ENCODE results near the gene MCC.

DNA sequence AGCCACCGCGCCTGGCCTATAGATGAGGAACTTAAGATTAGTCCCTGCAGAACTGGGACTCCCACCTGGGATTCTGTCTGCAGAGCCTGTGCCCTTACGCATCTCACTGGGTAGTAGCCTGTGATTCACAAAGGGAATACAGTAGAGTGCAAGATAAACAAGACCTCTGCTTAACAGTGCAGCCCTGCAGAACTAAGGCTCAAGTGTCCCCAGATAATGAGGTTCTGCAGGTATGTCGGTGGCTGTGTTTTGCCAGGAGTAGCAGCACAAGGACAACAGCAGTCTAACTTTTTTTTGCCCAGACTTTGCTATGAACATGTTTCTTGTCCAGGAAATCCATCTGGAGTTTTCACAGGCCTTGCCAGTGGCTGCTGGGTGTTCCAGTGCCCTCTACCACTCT lies 451.9 kb downstream of the MCC start:
- TF ChIP-seq, protein P1, sequence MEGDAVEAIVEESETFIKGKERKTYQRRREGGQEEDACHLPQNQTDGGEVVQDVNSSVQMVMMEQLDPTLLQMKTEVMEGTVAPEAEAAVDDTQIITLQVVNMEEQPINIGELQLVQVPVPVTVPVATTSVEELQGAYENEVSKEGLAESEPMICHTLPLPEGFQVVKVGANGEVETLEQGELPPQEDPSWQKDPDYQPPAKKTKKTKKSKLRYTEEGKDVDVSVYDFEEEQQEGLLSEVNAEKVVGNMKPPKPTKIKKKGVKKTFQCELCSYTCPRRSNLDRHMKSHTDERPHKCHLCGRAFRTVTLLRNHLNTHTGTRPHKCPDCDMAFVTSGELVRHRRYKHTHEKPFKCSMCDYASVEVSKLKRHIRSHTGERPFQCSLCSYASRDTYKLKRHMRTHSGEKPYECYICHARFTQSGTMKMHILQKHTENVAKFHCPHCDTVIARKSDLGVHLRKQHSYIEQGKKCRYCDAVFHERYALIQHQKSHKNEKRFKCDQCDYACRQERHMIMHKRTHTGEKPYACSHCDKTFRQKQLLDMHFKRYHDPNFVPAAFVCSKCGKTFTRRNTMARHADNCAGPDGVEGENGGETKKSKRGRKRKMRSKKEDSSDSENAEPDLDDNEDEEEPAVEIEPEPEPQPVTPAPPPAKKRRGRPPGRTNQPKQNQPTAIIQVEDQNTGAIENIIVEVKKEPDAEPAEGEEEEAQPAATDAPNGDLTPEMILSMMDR (conservative IDR thresholded peaks at IDR 0.05; ENCODE audit: low read depth, low read length) = no peak
- no peak for TF ChIP-seq EZH2 (IDR thresholded peaks at IDR 0.05; ENCODE audit: borderline replicate concordance, low read depth, low read length, poor library complexity, severe bottlenecking)

Measured in A673 (cell line).